Body of pancreas (tissue), 4 donors: ENCODE results near the gene NFKBIB.

ENCODE experiments used
- CTCF ChIP-seq, 7 experiments: fragments of 450-650 bp in 4 of 7; fragments of 200-600 bp in 3 of 7; sonication (generic) in 3 of 7; IDR thresholded peaks; one replicate each; pipeline ENCODE4 v1.5.1; 2016 to 2019; ENCODE audit warnings: antibody characterized with exemption in 7 of 7
- POLR2A ChIP-seq, 3 donors: fragments of 450-650 bp; IDR thresholded peaks; one replicate each; pipeline ENCODE4 v1.6.1; 2016; ENCODE audit warnings: antibody characterized with exemption in 3 of 3, mild to moderate bottlenecking in 2 of 3

GRCh38 chr19:38893341-38893771 is 6.4 kb upstream of the NFKBIB start:
- TF ChIP-seq POLR2A (IDR thresholded peaks at IDR 0.05) (no peak), CTCF (IDR thresholded peaks at IDR 0.05) (no peak)
